Panc1 (cell line): ENCODE data around the gene DROSHA. TPM values are rescaled to one million over a fixed set of nuclear protein-coding genes. Genes with fewer than 3 reads are reported as not detected.
"Not testable (repeated sequence)": the region's sequence is repeated elsewhere in the genome, so short reads cannot be mapped to it uniquely, and the experiment has no call there.

Experiments
- ATAC-seq: fragments of 200-7000 bp; cut with Tn5 transposase; 2 replicates; pipeline ENCODE4 v1.9.1; 2020; ENCODE audit warnings: mild to moderate bottlenecking, moderate library complexity
- BruUV-seq: library from RNA; stranded (reverse); fragments of 400-500 nt; replicated peaks from 2 replicates; lab custom pipeline; 2021; lab: Mats Ljungman, UMichigan
- CTCF ChIA-PET: fragments of 300-600 bp; sonication (Branson Sonifier 250); formaldehyde crosslinking; loops from one replicate; lab custom pipeline; 2022; ENCODE audit warnings: antibody characterized with exemption; lab: Charles Lee
- POLR2A ChIA-PET: fragments of 300-600 bp; sonication (Branson Sonifier 250); formaldehyde crosslinking; loops from one replicate; lab custom pipeline; 2022; ENCODE audit warnings: antibody characterized with exemption; lab: Charles Lee
- DNase-seq: peaks from one replicate; pipeline ENCODE4 v3.0.0-alpha.2; 2010; ENCODE audit warnings: low read depth, low spot score
- H3K27ac ChIP-seq: 2 replicates; pipeline ENCODE4 v1.5.1; 2011; ENCODE audit warnings: mild to moderate bottlenecking, low read length, inconsistent platforms
- H3K27me3 ChIP-seq: fragments of 200-500 bp; sonication (Bioruptor generic); 2 replicates; pipeline ENCODE4 v1.6.0; 2014; ENCODE audit warnings: low read length, inconsistent platforms; ENCODE audit not compliant: control insufficient read depth, insufficient read depth
- H3K36me3 ChIP-seq: fragments of 200-500 bp; sonication (Bioruptor generic); 2 replicates; pipeline ENCODE4 v1.5.1; 2014; ENCODE audit warnings: inconsistent platforms, mild to moderate bottlenecking, low read length, moderate library complexity; ENCODE audit not compliant: control insufficient read depth, insufficient read depth
- H3K4me1 ChIP-seq: 2 replicates; pipeline ENCODE4 v1.5.1; 2011; ENCODE audit warnings: inconsistent platforms, mild to moderate bottlenecking, low read length, moderate library complexity; ENCODE audit not compliant: control insufficient read depth, insufficient read depth
- H3K4me3 ChIP-seq, 2 experiments: 2 replicates each; pipeline ENCODE4 v1.5.1; 2011 to 2012; ENCODE audit warnings: low read depth in 2 of 2, low read length in 2 of 2, mild to moderate bottlenecking in 2 of 2, inconsistent platforms in 1 of 2, moderate library complexity in 1 of 2
- H3K9me3 ChIP-seq: fragments of 200-500 bp; sonication (Bioruptor generic); 2 replicates; pipeline ENCODE4 v1.5.1; 2014; ENCODE audit warnings: low read depth, mild to moderate bottlenecking, inconsistent platforms, low read length, moderate library complexity; ENCODE audit not compliant: control insufficient read depth, insufficient read depth
- POLR2AphosphoS5 ChIP-seq: IDR thresholded peaks from 2 replicates; pipeline ENCODE4 v1.6.1; 2012; ENCODE audit warnings: mild to moderate bottlenecking, low read depth, low read length, moderate library complexity
- REST ChIP-seq, 2 experiments: IDR thresholded peaks; 2 replicates each; pipeline ENCODE4 v1.6.1; 2011 to 2012; ENCODE audit warnings: low read depth in 2 of 2, control low read depth in 1 of 2, low read length in 1 of 2, mild to moderate bottlenecking in 1 of 2, moderate library complexity in 1 of 2; ENCODE audit not compliant: insufficient read depth in 1 of 2
- SIN3A ChIP-seq: IDR thresholded peaks from 2 replicates; pipeline ENCODE4 v1.6.1; 2012; ENCODE audit warnings: low read depth, mild to moderate bottlenecking, low read length, moderate library complexity, borderline replicate concordance; ENCODE audit not compliant: insufficient read depth
- TCF7L2 ChIP-seq: IDR thresholded peaks from 2 replicates; pipeline ENCODE4 v1.6.1; 2011; ENCODE audit warnings: mild to moderate bottlenecking, low read depth, low read length, inconsistent platforms
- in situ Hi-C: cut with HindIII; loops from 2 replicates; pipeline ENCODE4 v1.10.0; 2016; ENCODE audit warnings: low sequenced_read_pairs, low pct_unique_long_range_greater_than_20kb
- intact Hi-C: fragments of 100-400 bp; cut with micrococcal nuclease; formaldehyde crosslinking; loops from one replicate; pipeline ENCODE4 v1.10.0; 2022; ENCODE audit not compliant: unreplicated experiment
- total RNA-seq: library from RNA; stranded (reverse); gene quantifications from one replicate; pipeline ENCODE4 v1.2.1, GENCODE V29; 2021; ENCODE audit not compliant: unreplicated experiment
- TF ChIP-seq, protein P1 (sequence below): fragments of 450-650 bp; IDR thresholded peaks from 2 replicates; pipeline ENCODE4 v1.5.1; 2017; ENCODE audit warnings: mild to moderate bottlenecking

The DROSHA gene
- total RNA-seq, 1 experiment from 2014 or later: 98.1 TPM

GRCh38 chr5:31568302-31568835 is 36.5 kb upstream of the DROSHA start:
- H3K9me3 ChIP-seq: no peaks in the 10 kb centered on the region
- ATAC-seq (no peak), DNase-seq (no peak)
- no TSS peak for BruUV-seq
- TF ChIP-seq REST (IDR thresholded peaks at IDR 0.05; ENCODE audit: insufficient read depth in 1 of 2, low read depth in 2 of 2, low read length in 1 of 2): no peak
- TF ChIP-seq, protein P1, sequence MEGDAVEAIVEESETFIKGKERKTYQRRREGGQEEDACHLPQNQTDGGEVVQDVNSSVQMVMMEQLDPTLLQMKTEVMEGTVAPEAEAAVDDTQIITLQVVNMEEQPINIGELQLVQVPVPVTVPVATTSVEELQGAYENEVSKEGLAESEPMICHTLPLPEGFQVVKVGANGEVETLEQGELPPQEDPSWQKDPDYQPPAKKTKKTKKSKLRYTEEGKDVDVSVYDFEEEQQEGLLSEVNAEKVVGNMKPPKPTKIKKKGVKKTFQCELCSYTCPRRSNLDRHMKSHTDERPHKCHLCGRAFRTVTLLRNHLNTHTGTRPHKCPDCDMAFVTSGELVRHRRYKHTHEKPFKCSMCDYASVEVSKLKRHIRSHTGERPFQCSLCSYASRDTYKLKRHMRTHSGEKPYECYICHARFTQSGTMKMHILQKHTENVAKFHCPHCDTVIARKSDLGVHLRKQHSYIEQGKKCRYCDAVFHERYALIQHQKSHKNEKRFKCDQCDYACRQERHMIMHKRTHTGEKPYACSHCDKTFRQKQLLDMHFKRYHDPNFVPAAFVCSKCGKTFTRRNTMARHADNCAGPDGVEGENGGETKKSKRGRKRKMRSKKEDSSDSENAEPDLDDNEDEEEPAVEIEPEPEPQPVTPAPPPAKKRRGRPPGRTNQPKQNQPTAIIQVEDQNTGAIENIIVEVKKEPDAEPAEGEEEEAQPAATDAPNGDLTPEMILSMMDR: no peak
- no peak for TF ChIP-seq POLR2AphosphoS5
- no peak for TF ChIP-seq SIN3A
- TF ChIP-seq TCF7L2: no peak
- H3K4me3 ChIP-seq: no peak overlapping the region
- POLR2A ChIA-PET: interaction anchor here (0.7 kb wide), 1 partner anchor 81 kb away, joined by 3 read pairs; no protein-coding TSS in a partner anchor
- intact Hi-C loops (no loop called here), in situ Hi-C loops (no loop called here)
- H3K27me3 ChIP-seq: no peaks in the 10 kb centered on the region
- no peaks in the 10 kb centered on the region for H3K36me3 ChIP-seq
- no peaks in the 10 kb centered on the region for H3K4me1 ChIP-seq
- no peak overlapping the region for H3K27ac ChIP-seq
- CTCF ChIA-PET: interaction anchor here (0.6 kb wide), 1 partner anchor 135 kb away, joined by 3 read pairs; no protein-coding TSS in a partner anchor

DNA sequence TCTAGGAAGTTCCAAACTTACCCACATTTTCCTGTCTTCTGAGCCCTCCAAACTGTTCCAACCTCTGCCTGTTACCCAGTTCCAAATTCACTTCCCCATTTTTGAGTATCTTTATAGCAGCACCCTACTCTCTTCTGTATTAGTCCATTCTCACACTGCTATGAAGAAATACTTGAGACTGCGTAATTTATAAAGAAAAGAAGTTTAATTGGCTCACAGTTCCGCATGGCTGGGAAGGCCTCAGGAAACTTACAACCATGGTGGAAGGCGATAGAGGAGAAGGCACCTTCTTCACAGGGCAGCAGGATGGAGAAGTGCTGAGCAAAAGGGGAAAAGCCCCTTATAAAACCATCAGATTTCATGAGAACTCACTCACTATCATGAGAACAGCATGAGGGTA is 34.5 kb upstream of the DROSHA start:
- H3K4me1 ChIP-seq, intact Hi-C loops, CTCF ChIA-PET, H3K27me3 ChIP-seq, POLR2A ChIA-PET, in situ Hi-C loops, H3K36me3 ChIP-seq, H3K27ac ChIP-seq, BruUV-seq, DNase-seq, ATAC-seq, H3K9me3 ChIP-seq, H3K4me3 ChIP-seq: not testable (repeated sequence)

- DNase-seq: no peak
- in situ Hi-C loops: no loop called here
- Histone ChIP-seq H3K27me3 (no peaks in the 10 kb centered on the region), H3K27ac (no peak overlapping the region), H3K36me3 (no peaks in the 10 kb centered on the region), H3K9me3 (no peaks in the 10 kb centered on the region), H3K4me1 (no peaks in the 10 kb centered on the region), H3K4me3 (no peak overlapping the region)
- intact Hi-C loops: no loop called here
- POLR2A ChIA-PET: no interaction called here
- CTCF ChIA-PET: no interaction called here
- no peak for ATAC-seq
- BruUV-seq: no TSS peak
- TF ChIP-seq, protein P1: no peak
- TF ChIP-seq TCF7L2: no peak
- TF ChIP-seq SIN3A: no peak
- TF ChIP-seq REST (IDR thresholded peaks at IDR 0.05; ENCODE audit: insufficient read depth in 1 of 2, low read depth in 2 of 2, low read length in 1 of 2): no peak
- no peak for TF ChIP-seq POLR2AphosphoS5
Measured at GRCh38 chr5:31563216-31563615, 31.3 kb upstream of the DROSHA start.
